HG02970 (cell line): Measurements from ENCODE around the gene ARPC5.
"Not testable (repeated sequence)": the region's sequence is repeated elsewhere in the genome, so short reads cannot be mapped to it uniquely, and the experiment has no call there.

Source experiments
- ATAC-seq: cut with Tn5 transposase; IDR thresholded peaks from one replicate; pipeline ENCODE4 v1.9.1; 2021; ENCODE audit warnings: mild to moderate bottlenecking, moderate library complexity, moderate number of reproducible peaks; ENCODE audit not compliant: unreplicated experiment, low FRiP score

Gene ARPC5

DNA sequence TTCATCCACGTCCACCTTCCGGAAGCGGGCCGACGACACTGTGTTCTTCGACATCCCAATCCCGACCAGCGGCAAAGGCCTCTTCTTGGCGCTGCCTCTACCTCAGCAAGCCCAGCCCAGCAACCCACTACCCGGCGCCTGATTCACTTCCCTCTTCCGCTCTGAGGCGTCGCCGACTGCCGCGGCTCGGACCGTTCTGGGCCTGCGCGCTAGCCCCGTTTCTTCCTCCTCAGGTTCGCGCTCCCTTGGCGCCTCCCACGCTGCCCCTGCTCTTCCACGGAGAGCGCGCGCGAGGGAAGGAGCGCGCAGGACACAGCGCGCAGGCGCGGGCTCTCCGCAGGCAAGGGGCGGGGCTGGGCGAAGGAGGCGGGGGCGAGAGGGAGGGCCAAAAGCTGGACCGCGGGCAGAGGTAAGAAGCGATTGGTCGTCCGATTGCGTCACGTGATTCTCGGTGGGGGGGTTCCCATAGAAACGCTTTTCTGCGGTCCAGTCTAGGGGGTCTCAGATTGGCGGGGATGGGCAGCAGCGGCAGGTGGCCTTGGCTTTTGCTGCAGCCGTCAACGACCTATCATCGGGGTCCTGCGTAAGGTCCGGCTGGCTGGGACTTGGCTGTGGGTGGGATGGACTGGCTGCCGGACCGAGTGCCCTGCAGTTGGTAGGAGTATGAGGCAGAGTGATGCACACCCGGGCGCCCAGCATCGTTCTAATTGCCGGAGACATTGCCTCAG is at the start of gene ARPC5:
Gene ARPC5 (minus strand): TSS at position 178 of the 728 bp plus-strand sequence. CDS start 124 bp downstream, at position 54.
- peak; percentile 92 for ATAC-seq

DNA sequence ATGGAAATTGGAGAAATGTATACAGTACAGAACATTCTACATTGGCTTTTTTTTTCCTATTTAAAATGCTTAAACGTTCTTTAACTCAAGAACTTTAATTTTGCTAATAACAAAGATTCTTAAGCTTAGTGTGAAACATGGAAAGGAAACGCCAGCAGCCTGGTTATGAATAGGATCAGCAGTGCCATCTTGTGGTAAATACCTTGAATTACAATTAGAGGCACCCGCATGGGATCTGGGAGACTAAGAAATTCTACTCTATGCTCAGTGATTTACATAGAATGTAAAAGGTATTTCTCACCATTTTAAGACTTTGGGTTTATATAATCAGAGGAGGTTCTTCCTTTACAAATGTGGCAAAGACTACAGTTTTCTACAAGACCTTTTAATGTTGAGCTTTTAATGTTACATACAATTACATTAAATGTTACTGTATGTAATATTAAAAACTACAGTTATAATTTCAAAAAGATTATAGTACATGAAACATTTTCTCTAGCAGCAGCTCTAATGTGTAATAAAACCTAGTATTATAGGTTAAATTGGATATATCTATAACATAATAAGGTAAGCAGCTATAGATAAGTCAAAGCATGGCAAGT is 49.6 kb upstream of the ARPC5 start:
- ATAC-seq: no peak

DNA sequence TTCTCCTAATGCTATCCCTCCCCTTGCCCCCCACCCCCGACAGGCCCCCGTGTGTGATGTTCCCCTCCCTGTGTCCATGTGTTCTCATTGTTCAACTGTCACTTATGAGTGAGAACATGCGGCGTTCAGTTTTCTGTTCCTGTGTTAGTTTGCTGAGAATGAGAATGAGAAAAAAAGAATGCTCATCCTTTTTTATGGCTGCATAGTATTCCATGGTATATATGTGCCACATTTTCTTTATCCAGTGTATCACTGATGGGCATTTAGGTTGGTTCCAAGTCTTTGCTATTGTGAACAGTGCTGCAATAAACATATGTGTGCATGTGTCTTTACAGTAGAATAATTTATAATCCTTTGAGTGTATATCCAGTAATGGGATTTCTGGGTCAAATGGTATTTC is 43.8 kb upstream of the ARPC5 start:
- ATAC-seq: not testable (repeated sequence)

DNA sequence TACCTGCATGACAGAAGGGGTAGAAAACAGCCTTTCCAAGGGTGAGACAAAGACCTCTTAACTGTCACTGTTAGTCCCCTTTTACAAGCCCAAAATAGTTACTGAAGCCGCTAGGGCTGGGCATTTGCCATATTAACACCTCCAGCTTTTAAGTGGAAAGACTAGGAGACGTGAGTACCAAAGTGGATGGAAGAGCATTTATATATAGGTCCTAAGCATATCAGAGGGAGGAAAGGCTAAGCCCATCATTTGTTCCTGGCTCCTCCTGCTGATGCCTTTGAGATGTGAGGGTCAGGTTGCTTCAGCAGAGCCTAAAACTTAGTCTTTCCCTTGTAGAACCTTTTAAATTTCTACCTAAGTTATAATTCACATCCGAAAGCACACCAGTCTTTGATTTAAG is 43.2 kb upstream of the ARPC5 start:
- no peak for ATAC-seq

DNA sequence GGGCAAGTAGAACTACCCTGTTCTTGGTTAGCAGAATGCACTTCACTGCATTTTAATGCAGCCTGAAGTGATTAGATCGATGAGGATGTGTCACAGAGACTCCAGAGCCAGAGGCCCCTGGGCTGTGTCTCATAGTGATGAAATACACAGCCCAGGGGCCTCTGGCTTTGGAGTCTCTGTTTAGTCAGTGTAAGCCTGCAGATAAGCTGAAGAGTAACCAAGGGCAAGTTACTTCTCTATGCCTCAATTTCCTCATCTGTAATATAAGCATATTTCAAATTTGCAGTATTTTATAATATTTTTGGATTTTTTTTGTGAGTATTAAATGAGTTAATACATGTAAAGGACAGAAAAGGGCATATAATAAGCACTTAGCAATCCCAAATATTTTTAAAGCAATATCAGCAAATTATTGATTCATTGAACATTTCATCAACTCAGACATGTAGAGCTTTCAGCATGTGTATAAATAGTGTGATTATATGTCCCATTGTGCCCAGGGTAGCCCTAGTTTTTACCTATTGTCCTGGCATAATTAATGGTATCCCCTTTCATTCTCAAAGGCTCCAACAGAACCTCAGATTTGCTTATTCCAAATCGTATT is 41.1 kb upstream of the ARPC5 start:
- no peak for ATAC-seq

DNA sequence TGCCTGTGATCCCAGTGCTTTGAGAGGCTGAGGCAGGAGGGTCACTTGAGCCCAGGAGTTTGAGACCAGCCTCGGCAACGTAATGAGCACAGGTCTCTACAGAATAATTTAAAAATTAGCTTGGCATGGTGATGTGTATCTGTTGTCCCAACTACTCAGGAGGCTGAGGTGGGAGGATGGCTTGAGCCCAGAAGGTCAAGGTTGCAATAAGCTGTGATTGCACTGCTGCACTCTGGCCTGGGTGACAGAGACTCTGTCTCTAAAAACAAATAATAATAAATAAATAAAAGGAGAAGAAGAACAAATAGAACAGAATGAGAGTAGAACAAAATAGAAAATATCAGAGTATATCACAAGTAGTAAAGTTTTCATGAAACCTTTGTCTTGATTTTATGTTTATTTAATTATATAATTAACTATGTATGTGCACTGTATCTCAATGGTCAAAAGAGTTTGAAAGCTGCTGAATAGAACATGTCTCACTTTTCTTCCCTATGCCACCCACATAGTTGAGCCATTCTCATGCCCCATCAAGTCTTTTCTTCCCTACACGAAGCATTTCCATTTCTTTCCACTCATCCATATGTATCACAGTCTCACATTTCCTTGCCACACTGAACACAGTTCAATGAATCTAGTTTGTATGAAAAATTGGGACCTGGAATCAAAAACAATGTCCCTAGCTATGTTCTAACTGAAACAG is 40.5 kb upstream of the ARPC5 start:
- no peak for ATAC-seq

DNA sequence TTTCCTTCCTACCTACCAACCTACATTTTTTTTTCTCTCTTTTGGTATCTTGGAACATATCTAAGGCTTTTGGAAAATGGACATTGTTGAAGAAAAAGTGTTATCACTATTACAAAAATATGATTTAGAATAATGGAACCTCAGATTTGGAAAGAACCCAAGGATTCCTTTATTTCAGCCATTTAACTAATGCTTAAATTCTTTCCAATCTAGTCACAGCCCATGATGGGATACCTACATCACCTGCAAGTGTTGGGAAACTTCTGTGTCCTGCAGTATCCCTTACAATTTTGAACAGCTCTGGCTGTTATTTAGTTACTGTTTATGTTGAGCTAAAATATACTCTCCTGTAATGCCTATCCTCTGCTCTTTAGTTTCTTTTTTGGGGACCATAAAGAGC is 39.8 kb upstream of the ARPC5 start:
- no peak for ATAC-seq

DNA sequence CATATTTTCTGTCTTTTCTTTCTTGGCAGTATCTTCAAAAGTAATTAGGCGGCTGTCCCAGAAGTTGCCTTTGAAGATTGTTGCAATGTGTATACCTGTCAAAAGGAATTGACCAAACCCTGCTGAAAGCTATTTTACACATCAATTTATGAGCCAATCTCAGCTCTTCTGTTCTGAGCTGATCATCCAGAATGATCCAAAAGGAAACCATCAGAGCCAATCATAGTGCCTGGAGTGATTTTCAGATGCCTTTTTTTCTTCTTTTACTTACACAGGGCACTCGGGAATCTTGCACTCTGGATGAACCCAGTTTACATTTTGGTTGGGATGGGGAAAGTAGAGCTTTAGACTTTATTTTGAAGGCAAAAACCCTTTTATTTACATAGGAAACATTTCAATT is 39.3 kb upstream of the ARPC5 start:
- no peak for ATAC-seq

DNA sequence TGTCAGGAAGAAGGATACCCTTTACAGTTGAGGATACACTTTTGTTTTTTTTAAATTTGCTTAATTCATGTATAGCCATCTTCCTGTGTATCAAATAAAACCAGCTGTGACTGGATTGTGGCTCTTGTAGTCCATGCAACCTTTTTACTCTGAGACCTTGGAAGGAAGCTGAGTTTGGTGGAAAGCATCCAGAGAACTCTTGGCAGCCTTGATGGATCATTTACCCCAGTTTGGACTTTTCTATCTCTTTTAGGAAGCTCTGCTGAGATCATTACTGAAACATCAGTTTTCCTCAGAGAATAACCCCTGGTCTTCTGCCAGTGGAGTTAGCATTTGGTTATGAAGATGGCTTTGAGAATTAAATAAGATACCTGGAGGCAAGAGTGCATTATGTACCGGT is 38.8 kb upstream of the ARPC5 start:
- ATAC-seq: no peak

DNA sequence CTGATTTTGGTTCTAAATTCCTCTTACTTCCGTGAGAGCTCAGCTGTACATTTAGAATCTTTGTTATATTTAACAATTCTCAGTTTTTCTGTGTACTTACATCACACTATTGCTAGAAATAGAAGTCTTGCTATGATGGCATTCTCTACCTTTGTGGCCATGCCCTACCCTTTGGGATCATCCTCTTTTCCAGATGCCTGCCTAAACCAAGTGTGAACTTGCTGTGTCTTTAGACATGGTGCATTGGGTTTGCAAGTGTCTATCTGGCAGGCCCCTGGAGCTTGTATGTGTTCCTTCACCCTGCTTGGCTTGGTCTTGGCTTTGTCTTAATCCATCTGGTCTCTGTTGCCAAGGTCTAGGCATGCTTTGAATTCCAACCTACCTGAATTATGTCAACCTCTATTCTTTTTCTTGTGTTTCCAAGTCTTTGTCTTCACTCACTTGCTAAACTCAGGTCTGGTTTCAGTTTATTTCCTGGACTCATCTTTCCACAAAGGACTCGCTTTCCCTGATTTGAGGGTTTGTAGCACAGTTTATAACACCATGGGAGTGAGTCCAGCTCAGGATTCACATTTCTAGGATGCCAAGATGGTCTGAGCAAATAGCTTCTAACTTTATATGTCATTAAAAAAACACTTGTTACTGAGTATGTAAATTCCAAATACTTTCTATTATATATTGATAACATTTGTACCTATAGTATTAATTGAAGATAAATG is 38.2 kb upstream of the ARPC5 start:
- ATAC-seq: no peak

DNA sequence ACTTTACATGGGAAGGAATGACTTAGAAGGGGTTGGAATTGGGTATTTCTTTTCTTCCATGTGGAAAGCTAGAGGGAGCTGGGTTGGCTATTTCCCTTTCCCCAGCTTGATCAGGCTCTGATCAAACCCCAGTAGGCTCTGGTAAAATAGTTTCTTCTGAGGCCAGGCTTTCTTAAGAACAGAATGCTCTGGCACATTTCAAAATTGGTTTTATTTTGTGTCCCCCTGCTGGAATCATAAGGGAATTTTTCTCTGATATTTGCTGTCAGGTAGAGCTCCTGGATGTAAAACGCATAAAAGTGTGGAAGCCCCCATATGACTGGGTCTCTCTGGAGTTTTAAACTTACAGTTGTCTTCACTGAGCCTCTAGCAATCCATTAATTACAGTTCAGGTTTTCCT is 34.6 kb upstream of the ARPC5 start:
- no peak for ATAC-seq

DNA sequence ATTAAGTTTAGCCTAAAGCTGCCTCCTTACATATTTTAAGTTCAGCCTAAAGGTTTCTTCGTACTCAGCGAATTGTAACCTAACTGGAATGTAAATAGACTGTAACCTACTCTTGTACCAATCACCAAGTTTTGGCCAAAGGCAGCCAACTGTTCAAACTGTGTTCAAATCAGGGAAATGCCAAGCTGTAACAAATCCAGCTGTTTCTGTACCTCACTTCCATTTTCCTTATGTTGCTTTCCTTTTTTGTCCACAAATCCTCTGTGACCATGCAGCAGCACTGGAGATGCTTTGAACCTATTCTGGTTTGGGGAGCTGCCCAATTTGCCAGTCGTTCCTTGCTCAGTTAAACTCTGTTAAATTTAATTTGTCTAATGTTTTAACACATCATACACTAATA is 20.8 kb upstream of the ARPC5 start:
- no peak for ATAC-seq

DNA sequence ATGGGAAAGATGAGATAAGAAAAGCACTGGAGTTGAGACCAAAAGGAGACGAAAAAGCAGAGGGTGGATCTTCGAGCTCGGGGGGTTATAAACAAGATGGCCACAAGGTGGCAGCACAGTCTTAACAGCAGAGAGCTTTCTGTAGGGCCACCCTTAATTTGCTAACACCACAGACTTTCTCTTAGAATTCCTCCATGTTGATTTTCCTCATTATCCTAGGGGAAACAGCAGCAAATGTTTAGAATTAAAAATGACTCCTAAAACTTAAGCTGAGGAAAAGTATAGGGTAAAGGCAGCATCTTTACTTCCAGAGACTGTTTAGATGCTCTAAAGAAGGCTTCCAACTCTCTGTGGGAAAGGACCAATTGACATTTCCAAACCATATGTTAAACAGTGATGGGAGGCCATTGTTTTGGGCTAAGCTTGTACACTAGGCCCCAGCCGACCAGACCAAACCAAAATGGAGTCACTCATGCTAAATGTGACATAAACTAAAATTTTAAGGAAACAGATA is 20.0 kb upstream of the ARPC5 start:
- ATAC-seq: no peak

DNA sequence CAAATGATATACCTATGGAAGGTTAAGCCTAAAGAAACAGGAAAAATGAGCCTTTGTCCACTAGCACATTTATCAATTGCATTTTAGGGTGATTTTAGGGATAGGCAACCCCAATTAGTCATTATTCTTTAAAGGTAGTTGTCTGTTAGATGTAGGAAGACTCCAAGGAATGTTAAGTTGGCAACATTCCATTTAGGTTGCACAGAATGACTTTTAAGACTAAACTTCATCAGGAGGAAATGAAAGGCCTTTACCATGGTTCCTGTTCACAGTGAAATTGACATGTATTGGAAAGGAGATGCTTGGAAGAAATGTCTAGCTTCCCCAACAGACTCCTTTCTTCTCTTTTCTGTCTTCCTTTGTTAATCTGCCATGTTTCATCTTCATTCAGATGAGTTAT is 19.1 kb upstream of the ARPC5 start:
- ATAC-seq: no peak

DNA sequence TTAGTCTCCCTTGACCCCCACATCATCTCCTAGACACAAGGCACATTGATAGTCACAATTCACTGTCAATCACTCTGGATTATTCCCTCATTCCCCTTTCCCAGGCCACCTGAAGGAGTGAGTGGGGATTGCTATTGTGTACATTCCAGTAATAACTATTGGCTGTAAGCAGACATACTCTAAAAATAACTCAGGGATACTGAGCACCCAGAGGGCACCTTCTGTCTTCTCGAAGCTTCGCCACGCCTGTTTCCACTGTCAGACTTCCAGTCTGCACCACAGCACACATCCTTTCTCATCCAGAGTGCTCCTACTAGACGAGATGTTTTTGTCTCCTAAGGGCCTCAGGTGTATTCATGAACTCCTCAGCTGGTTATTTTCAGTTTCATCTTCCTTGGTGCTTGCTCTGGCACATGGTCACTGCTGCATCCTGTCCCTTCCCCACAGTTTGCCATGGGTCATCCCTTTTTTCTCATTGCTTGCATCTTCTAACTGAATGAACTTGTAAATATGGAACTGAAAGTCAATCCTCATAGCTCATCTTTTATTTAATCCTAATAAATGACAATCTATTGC is 18.4 kb upstream of the ARPC5 start:
- no peak for ATAC-seq

DNA sequence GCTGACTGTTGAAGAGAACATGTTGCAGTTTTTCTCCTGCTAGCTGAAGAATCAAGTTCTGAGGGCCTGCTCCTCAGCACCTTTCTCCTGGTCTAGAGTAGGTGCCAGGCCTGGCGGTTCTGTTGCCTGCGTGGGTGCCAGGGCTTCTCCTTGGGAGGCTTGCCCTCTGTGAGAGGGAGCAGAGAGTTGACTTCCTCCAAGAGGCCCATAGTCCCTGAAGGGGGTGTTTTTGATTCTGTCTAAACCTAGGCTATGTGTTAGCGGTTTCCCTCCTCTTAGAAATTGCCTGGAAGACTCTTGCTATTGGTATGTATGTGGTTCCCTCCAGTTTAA is 17.8 kb upstream of the ARPC5 start:
- ATAC-seq: no peak

DNA sequence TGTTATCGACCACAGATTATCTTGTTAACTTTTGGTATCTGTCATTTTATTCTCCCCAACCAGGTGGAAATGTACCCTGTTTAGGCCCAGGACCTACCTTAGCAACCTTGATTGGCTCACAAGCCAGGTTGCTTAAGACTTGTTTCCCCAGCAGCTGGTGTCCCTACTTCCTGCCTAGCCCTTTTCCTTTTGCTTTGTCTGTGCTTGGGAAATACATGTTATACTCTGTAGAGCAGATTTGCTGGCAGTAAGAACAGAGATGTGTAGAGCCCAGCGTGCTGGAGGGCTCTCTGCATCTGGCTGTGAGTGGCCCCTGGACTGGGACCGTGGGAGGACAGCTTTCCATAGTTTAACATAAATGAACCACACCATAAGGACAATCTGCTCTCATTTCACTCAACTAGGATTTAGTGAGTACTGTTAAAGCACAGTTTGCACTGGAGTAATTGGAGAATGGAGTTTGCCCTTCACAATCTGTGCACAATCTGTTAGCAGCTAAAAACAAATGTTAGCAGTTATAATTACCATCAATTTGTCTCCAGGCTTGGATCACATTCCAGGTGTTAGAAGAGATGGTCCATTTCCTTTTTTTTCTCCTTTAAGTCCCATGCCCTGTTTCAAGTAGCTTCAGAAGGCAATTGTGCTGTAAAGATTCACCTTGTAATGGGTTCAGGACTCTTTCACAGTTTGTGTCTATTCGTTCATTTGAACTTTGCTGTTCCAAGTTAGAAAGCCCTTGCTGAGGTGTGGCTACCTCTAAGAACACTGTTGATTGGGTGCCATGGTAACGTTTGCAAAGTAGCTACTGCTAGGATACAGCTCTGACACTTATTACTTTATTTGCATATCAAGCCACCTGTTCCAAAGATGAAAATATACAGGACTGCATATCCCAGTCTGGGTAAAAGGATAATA is 17.2 kb upstream of the ARPC5 start, which contains the start of gene APOBEC4:
Gene APOBEC4 (minus strand): TSS at position 770 of the 915 bp plus-strand sequence. CDS start 4,535 bp downstream, outside the sequence.
- no peak for ATAC-seq

DNA sequence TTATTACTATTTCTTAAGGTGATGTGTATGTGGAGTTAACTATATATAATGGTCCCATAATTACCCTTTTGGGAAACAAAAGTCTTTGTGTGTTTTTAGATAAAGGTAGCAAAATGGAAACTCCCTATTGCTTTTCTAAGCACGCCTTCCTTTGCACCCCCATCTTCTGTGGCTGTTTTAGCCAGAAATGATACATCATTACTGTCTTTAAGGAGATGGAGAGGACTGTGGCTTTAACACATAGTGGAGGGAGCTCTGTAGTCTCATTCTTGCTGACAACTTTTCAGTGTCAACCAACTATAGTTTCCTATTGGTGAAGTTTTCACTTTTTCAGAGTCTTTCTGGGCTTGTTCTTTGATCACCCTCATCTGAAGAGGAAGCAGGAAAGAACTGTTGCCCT is 16.5 kb upstream of the ARPC5 start:
- ATAC-seq: no peak

DNA sequence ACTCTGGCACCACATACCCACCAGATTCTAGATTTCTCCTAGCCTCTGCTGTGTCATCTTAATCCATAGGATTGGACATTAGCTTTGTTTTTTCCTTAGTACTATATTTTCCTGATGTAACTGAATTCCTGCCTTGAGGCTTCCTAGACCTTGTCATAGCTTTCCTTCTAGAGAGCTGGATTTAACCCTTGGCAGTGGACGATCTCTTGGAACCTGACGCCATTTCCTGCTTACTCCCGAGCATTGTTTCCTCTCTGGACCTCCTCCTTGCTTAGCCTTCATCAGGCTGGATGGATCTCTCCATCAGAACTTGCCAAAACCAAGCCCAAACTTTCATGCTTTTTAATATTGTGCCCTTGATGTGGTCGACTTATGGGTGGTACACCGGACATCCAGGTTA is 16.0 kb upstream of the ARPC5 start:
- no peak for ATAC-seq
